Right lobe of liver (tissue), 4 donors: Measurements from ENCODE around the gene POM121.
"Not testable (repeated sequence)": the region's sequence is repeated elsewhere in the genome, so short reads cannot be mapped to it uniquely, and the experiment has no call there.

Source experiments
- CTCF ChIP-seq, 4 donors: fragments of 200-600 bp in 3 of 4; fragments of 450-650 bp in 1 of 4; IDR thresholded peaks; one replicate each; pipeline versions ENCODE4 v1.5.1 to v1.8.0; 2016 to 2022; ENCODE audit warnings: antibody characterized with exemption in 4 of 4, mild to moderate bottlenecking in 2 of 4
- POLR2A ChIP-seq: fragments of 450-650 bp; IDR thresholded peaks from one replicate; pipeline ENCODE4 v1.6.1; 2017; ENCODE audit warnings: antibody characterized with exemption, mild to moderate bottlenecking
- donor health status: DM: no; HTN: no; CAD: no.
- donor health status: DM: no; HTN: no; CAD: no.
- donor health status: DM: no; HTN: yes; CAD: no.

- not testable (repeated sequence) for TF ChIP-seq CTCF (IDR thresholded peaks at IDR 0.05); POLR2A
Observed at GRCh38 chr7:72948714-72949113, 23.8 kb downstream of the POM121 start.
